Activated CD8-positive, alpha-beta memory T cell treated with anti-CD3 and anti-CD28 coated beads for 4 hours (primary cell): ENCODE data around the gene PAIP2.
"Not testable (repeated sequence)": the region's sequence is repeated elsewhere in the genome, so short reads cannot be mapped to it uniquely, and the experiment has no call there.

Experiments
- DNase-seq, 2 donors: peaks; one replicate each; pipeline ENCODE4 v3.0.0-alpha.2; 2020; ENCODE audit warnings: low read depth in 2 of 2

Gene PAIP2

GRCh38 chr5:139341689-139342422, at the start of gene PAIP2:
TSS of gene PAIP2 (plus strand) at chr5:139341854. CDS start at chr5:139363785, 21,931 bp downstream.
- peak; percentile 95 to 96 for DNase-seq

GRCh38 chr5:139293202-139293506, 48.5 kb upstream of the PAIP2 start:
- DNase-seq: no peak

GRCh38 chr5:139293507-139294373, 47.9 kb upstream of the PAIP2 start, which contains the start of gene MATR3:
TSS of gene MATR3 (plus strand) at chr5:139293740. CDS start at chr5:139307416, 13,676 bp downstream.
- peak; percentile 85 to 87 for DNase-seq

GRCh38 chr5:139294374-139295165, 47.1 kb upstream of the PAIP2 start:
- DNase-seq: peak; percentile 17 to 30

- DNase-seq: no peak
Measured at GRCh38 chr5:139295346-139296057, 46.2 kb upstream of the PAIP2 start.

- DNase-seq: no peak
Measured at GRCh38 chr5:139296198-139296597, 45.5 kb upstream of the PAIP2 start.

- DNase-seq: no peak
Measured at GRCh38 chr5:139296862-139297326, 44.8 kb upstream of the PAIP2 start.

GRCh38 chr5:139297439-139298133, 44.1 kb upstream of the PAIP2 start:
- no peak for DNase-seq

- DNase-seq: no peak
Measured at GRCh38 chr5:139298242-139298641, 43.4 kb upstream of the PAIP2 start.

GRCh38 chr5:139299486-139299885, 42.2 kb upstream of the PAIP2 start:
- no peak for DNase-seq

- DNase-seq: no peak
Measured at GRCh38 chr5:139301808-139302499, 39.7 kb upstream of the PAIP2 start.

- no peak for DNase-seq
Measured at GRCh38 chr5:139304391-139305324, 37.0 kb upstream of the PAIP2 start.

GRCh38 chr5:139306197-139306596, 35.5 kb upstream of the PAIP2 start:
- DNase-seq: no peak

GRCh38 chr5:139306628-139307379, 34.9 kb upstream of the PAIP2 start:
- no peak for DNase-seq

- no peak for DNase-seq
Measured at GRCh38 chr5:139308797-139309196, 32.9 kb upstream of the PAIP2 start.

GRCh38 chr5:139310715-139311186, 30.9 kb upstream of the PAIP2 start:
- DNase-seq: not testable (repeated sequence)

GRCh38 chr5:139312075-139312474, 29.6 kb upstream of the PAIP2 start:
- no peak for DNase-seq

GRCh38 chr5:139314276-139314675, 27.4 kb upstream of the PAIP2 start:
- DNase-seq: no peak
